CD4-positive, alpha-beta T cell treated with Interleukin-15 for 4 hours (primary cell): Measurements from ENCODE around the gene CARM1.
"Not testable (repeated sequence)": the region's sequence is repeated elsewhere in the genome, so short reads cannot be mapped to it uniquely, and the experiment has no call there.

Experiments
- DNase-seq: peaks from one replicate; pipeline ENCODE4 v3.0.0-alpha.2; 2020; ENCODE audit warnings: low spot score

Gene CARM1

GRCh38 chr19:10846500-10847202 lies 24.7 kb upstream of the CARM1 start:
- DNase-seq = no peak

GRCh38 chr19:10848230-10848856 lies 23.0 kb upstream of the CARM1 start, which contains the start of gene C19orf38:
Gene C19orf38, plus strand, starts transcription at chr19:10848415. Its CDS starts 94 bp downstream, at chr19:10848509.
- DNase-seq = no peak

- DNase-seq = no peak
Observed at GRCh38 chr19:10850631-10851030, 20.7 kb upstream of the CARM1 start.

- DNase-seq = no peak
Observed at GRCh38 chr19:10852098-10852800, 19.1 kb upstream of the CARM1 start.

GRCh38 chr19:10852941-10853340 lies 18.4 kb upstream of the CARM1 start:
- no peak for DNase-seq

- DNase-seq = no peak
Observed at GRCh38 chr19:10854350-10855089, 16.8 kb upstream of the CARM1 start.

- no peak for DNase-seq
Observed at GRCh38 chr19:10855879-10856522, 15.4 kb upstream of the CARM1 start.

GRCh38 chr19:10856899-10857298 lies 14.5 kb upstream of the CARM1 start:
- not testable (repeated sequence) for DNase-seq

- DNase-seq = no peak
Observed at GRCh38 chr19:10858204-10858828, 13.0 kb upstream of the CARM1 start.

- DNase-seq = no peak
Observed at GRCh38 chr19:10861103-10861651, 10.2 kb upstream of the CARM1 start.

- DNase-seq = no peak
Observed at GRCh38 chr19:10862561-10863106, 8.7 kb upstream of the CARM1 start.

- no peak for DNase-seq
Observed at GRCh38 chr19:10863107-10863717, 8.1 kb upstream of the CARM1 start.

GRCh38 chr19:10864538-10864899 lies 6.8 kb upstream of the CARM1 start:
- DNase-seq = peak; percentile 81

GRCh38 chr19:10866495-10866894 lies 4.9 kb upstream of the CARM1 start:
- no peak for DNase-seq

GRCh38 chr19:10868872-10869547 lies 2.3 kb upstream of the CARM1 start:
- no peak for DNase-seq

- DNase-seq = not testable (repeated sequence)
Observed at GRCh38 chr19:10869872-10870311, 1.5 kb upstream of the CARM1 start.

GRCh38 chr19:10870501-10870954 lies 825 bp upstream of the CARM1 start:
- no peak for DNase-seq

GRCh38 chr19:10871711-10872545 lies 575 bp downstream of the CARM1 start:
- DNase-seq = peak; percentile 22
